HEK293 (cell line): ENCODE data around the gene MATR3.

Experiments used
- BCL11B ChIP-seq: fragments of 450-650 bp; formaldehyde crosslinking; IDR thresholded peaks from 2 replicates; pipeline ENCODE4 v1.5.1; 2016; ENCODE audit warnings: low read depth, missing biosample characterization, missing genetic modification characterization
- ZBTB44 ChIP-seq: fragments of 450-650 bp; IDR thresholded peaks from 2 replicates; pipeline ENCODE4 v1.5.1; 2018; ENCODE audit warnings: missing biosample characterization, mild to moderate bottlenecking, missing genetic modification characterization
- ZNF121 ChIP-seq: fragments of 450-650 bp; formaldehyde crosslinking; IDR thresholded peaks from 2 replicates; pipeline ENCODE4 v1.5.1; 2016; ENCODE audit warnings: missing biosample characterization, missing genetic modification characterization
- ZNF629 ChIP-seq: fragments of 450-650 bp; formaldehyde crosslinking; IDR thresholded peaks from 2 replicates; pipeline ENCODE4 v1.5.1; 2017; ENCODE audit warnings: missing biosample characterization, missing genetic modification characterization
- ZSCAN30 ChIP-seq: fragments of 450-650 bp; IDR thresholded peaks from 2 replicates; pipeline ENCODE4 v1.5.1; 2018; ENCODE audit warnings: missing biosample characterization, mild to moderate bottlenecking, missing genetic modification characterization, moderate library complexity
- TF ChIP-seq, protein P1 (sequence below): fragments of 450-650 bp; formaldehyde crosslinking; IDR thresholded peaks from 2 replicates; pipeline ENCODE4 v1.5.1; 2016; ENCODE audit warnings: missing biosample characterization, missing genetic modification characterization

- TF ChIP-seq, protein P1, sequence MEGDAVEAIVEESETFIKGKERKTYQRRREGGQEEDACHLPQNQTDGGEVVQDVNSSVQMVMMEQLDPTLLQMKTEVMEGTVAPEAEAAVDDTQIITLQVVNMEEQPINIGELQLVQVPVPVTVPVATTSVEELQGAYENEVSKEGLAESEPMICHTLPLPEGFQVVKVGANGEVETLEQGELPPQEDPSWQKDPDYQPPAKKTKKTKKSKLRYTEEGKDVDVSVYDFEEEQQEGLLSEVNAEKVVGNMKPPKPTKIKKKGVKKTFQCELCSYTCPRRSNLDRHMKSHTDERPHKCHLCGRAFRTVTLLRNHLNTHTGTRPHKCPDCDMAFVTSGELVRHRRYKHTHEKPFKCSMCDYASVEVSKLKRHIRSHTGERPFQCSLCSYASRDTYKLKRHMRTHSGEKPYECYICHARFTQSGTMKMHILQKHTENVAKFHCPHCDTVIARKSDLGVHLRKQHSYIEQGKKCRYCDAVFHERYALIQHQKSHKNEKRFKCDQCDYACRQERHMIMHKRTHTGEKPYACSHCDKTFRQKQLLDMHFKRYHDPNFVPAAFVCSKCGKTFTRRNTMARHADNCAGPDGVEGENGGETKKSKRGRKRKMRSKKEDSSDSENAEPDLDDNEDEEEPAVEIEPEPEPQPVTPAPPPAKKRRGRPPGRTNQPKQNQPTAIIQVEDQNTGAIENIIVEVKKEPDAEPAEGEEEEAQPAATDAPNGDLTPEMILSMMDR (tag by site-specific recombination): no peak
- TF ChIP-seq ZSCAN30 (tag by site-specific recombination): no peak
- TF ChIP-seq ZNF629: no peak
- no peak for TF ChIP-seq ZNF121 (tag by site-specific recombination)
- no peak for TF ChIP-seq BCL11B (tag by site-specific recombination)
- TF ChIP-seq ZBTB44: no peak
Measured at GRCh38 chr5:139263536-139263935, 30.0 kb upstream of the MATR3 start.
